HEK293 (cell line): ENCODE measurements around the gene GRIP1.

Experiments
- CTCF ChIA-PET: fragments of 350-600 bp; formaldehyde crosslinking; extraction: SDS; loops from one replicate; lab custom pipeline; 2021; ENCODE audit warnings: antibody characterized with exemption; lab: Yijun Ruan, JAX
- POLR2A ChIA-PET: fragments of 300-600 bp; formaldehyde crosslinking; extraction: SDS; loops from one replicate; lab custom pipeline; 2020; ENCODE audit warnings: antibody characterized with exemption, inconsistent platforms; lab: Yijun Ruan, JAX
- H3K27ac ChIP-seq: fragments of 200-500 bp; sonication (Bioruptor generic); 2 replicates; pipeline ENCODE4 v1.5.1; 2014; ENCODE audit warnings: low read depth, low read length, control low read depth, inconsistent platforms; ENCODE audit errors: extremely low read depth
- H3K36me3 ChIP-seq, 2 experiments: fragments of 200-500 bp in 1 of 2; sonication (Bioruptor generic) in 1 of 2; 1 replicate in 1 of 2; 2 replicates in 1 of 2; pipeline ENCODE4 v1.5.1; 2014 to 2017; ENCODE audit warnings: inconsistent platforms in 2 of 2, low read length in 2 of 2; ENCODE audit not compliant: control insufficient read depth in 2 of 2, insufficient read depth in 1 of 2
- H3K4me1 ChIP-seq: fragments of 200-500 bp; sonication (Bioruptor generic); 2 replicates; pipeline ENCODE4 v1.5.1; 2014; ENCODE audit warnings: mild to moderate bottlenecking, low read length, inconsistent platforms; ENCODE audit not compliant: control insufficient read depth, insufficient read depth
- H3K4me3 ChIP-seq: 2 replicates; pipeline ENCODE4 v1.5.1; 2011; ENCODE audit warnings: low read depth, mild to moderate bottlenecking, control low read depth, low read length, moderate library complexity
- H3K9me3 ChIP-seq: fragments of 200-500 bp; sonication (Bioruptor generic); 2 replicates; pipeline ENCODE4 v1.5.1; 2014; ENCODE audit warnings: low read depth, low read length, inconsistent platforms; ENCODE audit not compliant: control insufficient read depth, insufficient read depth
- GLIS1 ChIP-seq: fragments of 450-650 bp; formaldehyde crosslinking; IDR thresholded peaks from 2 replicates; pipeline ENCODE4 v1.5.1; 2016; ENCODE audit warnings: missing biosample characterization, missing genetic modification characterization
- IKZF3 ChIP-seq: fragments of 450-650 bp; IDR thresholded peaks from 2 replicates; pipeline ENCODE4 v1.5.0; 2018; ENCODE audit warnings: missing biosample characterization, mild to moderate bottlenecking, missing genetic modification characterization, moderate library complexity
- KLF8 ChIP-seq: fragments of 450-650 bp; formaldehyde crosslinking; IDR thresholded peaks from 2 replicates; pipeline ENCODE4 v1.5.1; 2016; ENCODE audit warnings: missing biosample characterization, missing genetic modification characterization
- MYNN ChIP-seq: fragments of 450-650 bp; formaldehyde crosslinking; IDR thresholded peaks from 2 replicates; pipeline ENCODE4 v1.5.1; 2016; ENCODE audit warnings: missing biosample characterization, missing genetic modification characterization, borderline replicate concordance
- MZF1 ChIP-seq: fragments of 450-650 bp; formaldehyde crosslinking; IDR thresholded peaks from 2 replicates; pipeline ENCODE4 v1.5.1; 2017; ENCODE audit warnings: missing biosample characterization, missing genetic modification characterization, borderline replicate concordance
- PRDM1 ChIP-seq: fragments of 450-650 bp; formaldehyde crosslinking; IDR thresholded peaks from 2 replicates; pipeline ENCODE4; 2016; ENCODE audit warnings: missing biosample characterization, missing genetic modification characterization
- REPIN1 ChIP-seq: fragments of 450-650 bp; formaldehyde crosslinking; IDR thresholded peaks from 2 replicates; pipeline ENCODE4 v1.5.1; 2017; ENCODE audit warnings: missing biosample characterization, missing genetic modification characterization, low read depth
- WT1 ChIP-seq: fragments of 450-650 bp; formaldehyde crosslinking; IDR thresholded peaks from 2 replicates; pipeline ENCODE4 v1.5.1; 2016; ENCODE audit warnings: missing biosample characterization, missing genetic modification characterization
- ZEB2 ChIP-seq: fragments of 450-650 bp; formaldehyde crosslinking; IDR thresholded peaks from 2 replicates; pipeline ENCODE4 v1.5.1; 2016; ENCODE audit warnings: missing biosample characterization, missing genetic modification characterization
- ZNF146 ChIP-seq: fragments of 450-650 bp; formaldehyde crosslinking; IDR thresholded peaks from 2 replicates; pipeline ENCODE4 v1.5.1; 2016; ENCODE audit warnings: missing biosample characterization, missing genetic modification characterization
- ZNF214 ChIP-seq: fragments of 450-650 bp; formaldehyde crosslinking; IDR thresholded peaks from 2 replicates; pipeline ENCODE4 v1.5.1; 2017; ENCODE audit warnings: missing biosample characterization, mild to moderate bottlenecking, missing genetic modification characterization, borderline replicate concordance
- ZNF239 ChIP-seq: fragments of 450-650 bp; formaldehyde crosslinking; IDR thresholded peaks from 2 replicates; pipeline ENCODE4 v1.5.1; 2016; ENCODE audit warnings: missing biosample characterization, missing genetic modification characterization
- ZNF24 ChIP-seq: fragments of 450-650 bp; formaldehyde crosslinking; IDR thresholded peaks from 2 replicates; pipeline ENCODE4 v1.5.1; 2016; ENCODE audit warnings: missing biosample characterization, missing genetic modification characterization
- ZNF341 ChIP-seq: fragments of 450-650 bp; formaldehyde crosslinking; IDR thresholded peaks from 2 replicates; pipeline ENCODE4; 2016; ENCODE audit warnings: low read depth, missing biosample characterization, missing genetic modification characterization
- ZNF555 ChIP-seq: fragments of 450-650 bp; formaldehyde crosslinking; conservative IDR thresholded peaks from 2 replicates; pipeline ENCODE4 v1.5.1; 2017; ENCODE audit warnings: missing biosample characterization, mild to moderate bottlenecking, missing genetic modification characterization, inconsistent platforms
- ZNF558 ChIP-seq: fragments of 450-650 bp; formaldehyde crosslinking; IDR thresholded peaks from 2 replicates; pipeline ENCODE4 v1.5.1; 2016; ENCODE audit warnings: missing biosample characterization, missing genetic modification characterization
- ZNF701 ChIP-seq: fragments of 450-650 bp; formaldehyde crosslinking; IDR thresholded peaks from 2 replicates; pipeline ENCODE4 v1.5.1; 2016; ENCODE audit warnings: missing biosample characterization, missing genetic modification characterization
- ZNF791 ChIP-seq: fragments of 450-650 bp; formaldehyde crosslinking; IDR thresholded peaks from 2 replicates; pipeline ENCODE4 v1.5.1; 2016; ENCODE audit warnings: missing biosample characterization, missing genetic modification characterization
- ZNF792 ChIP-seq: fragments of 450-650 bp; formaldehyde crosslinking; IDR thresholded peaks from 2 replicates; pipeline ENCODE4 v1.5.1; 2016; ENCODE audit warnings: missing biosample characterization, missing genetic modification characterization
- ZSCAN30 ChIP-seq: fragments of 450-650 bp; IDR thresholded peaks from 2 replicates; pipeline ENCODE4 v1.5.1; 2018; ENCODE audit warnings: missing biosample characterization, mild to moderate bottlenecking, missing genetic modification characterization, moderate library complexity
- TF ChIP-seq, protein P1 (sequence below): fragments of 450-650 bp; formaldehyde crosslinking; IDR thresholded peaks from 2 replicates; pipeline ENCODE4 v1.5.1; 2016; ENCODE audit warnings: missing biosample characterization, missing genetic modification characterization, low read depth
- TF ChIP-seq, protein P2 (sequence below): sonication (generic); formaldehyde crosslinking; IDR thresholded peaks from 2 replicates; pipeline ENCODE4 v1.8.1; 2022; ENCODE audit warnings: mild to moderate bottlenecking, moderate library complexity, missing genetic modification reagents
- TF ChIP-seq, protein P3 (sequence below): fragments of 450-650 bp; formaldehyde crosslinking; optimal IDR thresholded peaks from 2 replicates; pipeline ENCODE3; 2016; ENCODE audit warnings: missing biosample characterization, mild to moderate bottlenecking, missing genetic modification characterization
- TF ChIP-seq, protein P4 (sequence below): fragments of 450-650 bp; formaldehyde crosslinking; IDR thresholded peaks from 2 replicates; pipeline ENCODE4 v1.5.1; 2016; ENCODE audit warnings: missing biosample characterization, missing genetic modification characterization

GRIP1 gene

DNA sequence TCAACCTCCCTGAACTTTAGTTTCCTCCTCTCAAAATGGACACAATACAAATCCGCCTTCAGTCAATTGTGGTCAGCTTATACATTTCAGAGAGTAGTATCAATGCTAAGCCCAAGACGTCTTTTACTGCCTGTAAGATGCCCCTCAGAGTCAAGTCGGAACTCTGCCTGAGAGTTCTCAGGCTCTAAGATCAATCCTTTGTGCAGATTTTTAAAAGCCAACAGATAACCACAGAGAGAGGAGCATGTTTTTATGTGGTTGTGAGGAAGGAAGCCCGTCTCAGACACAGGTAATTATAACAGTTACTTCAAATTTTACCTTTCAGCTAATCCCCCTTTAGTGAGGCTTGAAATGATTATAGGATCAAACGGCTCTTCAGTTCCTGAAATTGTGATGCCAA, 285.0 kb downstream of the GRIP1 start:
- ChIA-PET POLR2A (no interaction called here), CTCF (interaction anchor here (0.6 to 1.3 kb wide), 4 partner anchors 9 to 225 kb away, joined by 3 read pairs; no protein-coding TSS in a partner anchor)
- Histone ChIP-seq H3K27ac (no peak overlapping the region), H3K4me1 (no peaks in the 10 kb centered on the region), H3K9me3 (no peaks in the 10 kb centered on the region), H3K4me3 (no peak overlapping the region), H3K36me3 (peaks cover 0 to 6% of the 10 kb centered on the region in 2 experiments; a peak in 1 of 3 replicates)
- TF ChIP-seq ZNF239 (tag by site-specific recombination) (no peak), ZNF555 (tag by site-specific recombination) (no peak), WT1 (tag by site-specific recombination) (no peak), ZEB2 (no peak), PRDM1 (tag by site-specific recombination) (no peak), GLIS1 (tag by site-specific recombination) (no peak), REPIN1 (tag by site-specific recombination) (no peak)

DNA sequence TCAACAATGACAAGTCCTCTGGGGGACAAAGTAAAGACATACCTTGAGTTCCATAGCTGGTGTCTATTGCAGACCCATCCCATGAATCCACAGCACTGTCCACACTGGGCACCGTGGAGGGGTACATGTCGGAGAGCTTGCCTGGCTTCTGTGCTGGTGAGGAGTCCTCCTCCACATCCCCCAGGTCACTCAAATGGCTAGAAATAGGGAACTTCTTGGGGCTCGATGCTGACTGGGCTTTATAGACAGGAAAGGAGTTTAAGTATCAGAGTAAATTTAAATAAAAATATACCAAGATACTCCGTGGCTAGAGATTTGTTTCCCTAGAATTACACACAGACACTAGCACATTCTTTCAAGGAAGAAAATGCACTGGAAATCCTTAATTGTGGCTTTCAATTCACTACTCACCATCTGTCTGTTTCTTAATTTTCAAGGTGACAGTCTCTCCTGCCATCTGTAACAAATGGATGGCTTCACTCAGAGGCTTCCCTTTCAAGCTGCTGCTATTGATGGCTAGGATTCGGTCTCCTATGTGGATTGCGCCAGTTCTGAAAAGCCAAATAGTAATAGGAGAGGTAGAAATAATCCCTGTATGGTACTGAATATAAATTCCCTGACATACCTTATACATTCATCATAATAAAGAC, 286.5 kb downstream of the GRIP1 start:
- POLR2A ChIA-PET, result no interaction called here
- CTCF ChIA-PET, result interaction anchor here (0.7 kb wide), 1 partner anchor 122 kb away, joined by 4 read pairs; no protein-coding TSS in a partner anchor
- H3K27ac ChIP-seq, result no peak overlapping the region
- TF ChIP-seq ZNF24 (no peak), MZF1 (tag by site-specific recombination) (no peak), ZNF214 (no peak), MYNN (tag by site-specific recombination) (no peak), KLF8 (tag by site-specific recombination) (no peak), ZNF146 (tag by site-specific recombination) (no peak), ZNF341 (tag by site-specific recombination) (no peak), ZNF792 (tag by site-specific recombination) (no peak), IKZF3 (tag by site-specific recombination) (no peak), ZNF558 (tag by site-specific recombination) (no peak), ZNF701 (tag by site-specific recombination) (no peak), ZSCAN30 (tag by site-specific recombination) (no peak), ZNF791 (tag by site-specific recombination) (no peak)
- TF ChIP-seq, protein P1, sequence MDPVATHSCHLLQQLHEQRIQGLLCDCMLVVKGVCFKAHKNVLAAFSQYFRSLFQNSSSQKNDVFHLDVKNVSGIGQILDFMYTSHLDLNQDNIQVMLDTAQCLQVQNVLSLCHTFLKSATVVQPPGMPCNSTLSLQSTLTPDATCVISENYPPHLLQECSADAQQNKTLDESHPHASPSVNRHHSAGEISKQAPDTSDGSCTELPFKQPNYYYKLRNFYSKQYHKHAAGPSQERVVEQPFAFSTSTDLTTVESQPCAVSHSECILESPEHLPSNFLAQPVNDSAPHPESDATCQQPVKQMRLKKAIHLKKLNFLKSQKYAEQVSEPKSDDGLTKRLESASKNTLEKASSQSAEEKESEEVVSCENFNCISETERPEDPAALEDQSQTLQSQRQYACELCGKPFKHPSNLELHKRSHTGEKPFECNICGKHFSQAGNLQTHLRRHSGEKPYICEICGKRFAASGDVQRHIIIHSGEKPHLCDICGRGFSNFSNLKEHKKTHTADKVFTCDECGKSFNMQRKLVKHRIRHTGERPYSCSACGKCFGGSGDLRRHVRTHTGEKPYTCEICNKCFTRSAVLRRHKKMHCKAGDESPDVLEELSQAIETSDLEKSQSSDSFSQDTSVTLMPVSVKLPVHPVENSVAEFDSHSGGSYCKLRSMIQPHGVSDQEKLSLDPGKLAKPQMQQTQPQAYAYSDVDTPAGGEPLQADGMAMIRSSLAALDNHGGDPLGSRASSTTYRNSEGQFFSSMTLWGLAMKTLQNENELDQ (tag by site-specific recombination), result no peak
- TF ChIP-seq, protein P2, sequence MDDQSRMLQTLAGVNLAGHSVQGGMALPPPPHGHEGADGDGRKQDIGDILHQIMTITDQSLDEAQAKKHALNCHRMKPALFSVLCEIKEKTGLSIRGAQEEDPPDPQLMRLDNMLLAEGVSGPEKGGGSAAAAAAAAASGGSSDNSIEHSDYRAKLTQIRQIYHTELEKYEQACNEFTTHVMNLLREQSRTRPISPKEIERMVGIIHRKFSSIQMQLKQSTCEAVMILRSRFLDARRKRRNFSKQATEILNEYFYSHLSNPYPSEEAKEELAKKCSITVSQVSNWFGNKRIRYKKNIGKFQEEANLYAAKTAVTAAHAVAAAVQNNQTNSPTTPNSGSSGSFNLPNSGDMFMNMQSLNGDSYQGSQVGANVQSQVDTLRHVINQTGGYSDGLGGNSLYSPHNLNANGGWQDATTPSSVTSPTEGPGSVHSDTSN (CRISPR knock-in tag), result no peak
- TF ChIP-seq, protein P3, sequence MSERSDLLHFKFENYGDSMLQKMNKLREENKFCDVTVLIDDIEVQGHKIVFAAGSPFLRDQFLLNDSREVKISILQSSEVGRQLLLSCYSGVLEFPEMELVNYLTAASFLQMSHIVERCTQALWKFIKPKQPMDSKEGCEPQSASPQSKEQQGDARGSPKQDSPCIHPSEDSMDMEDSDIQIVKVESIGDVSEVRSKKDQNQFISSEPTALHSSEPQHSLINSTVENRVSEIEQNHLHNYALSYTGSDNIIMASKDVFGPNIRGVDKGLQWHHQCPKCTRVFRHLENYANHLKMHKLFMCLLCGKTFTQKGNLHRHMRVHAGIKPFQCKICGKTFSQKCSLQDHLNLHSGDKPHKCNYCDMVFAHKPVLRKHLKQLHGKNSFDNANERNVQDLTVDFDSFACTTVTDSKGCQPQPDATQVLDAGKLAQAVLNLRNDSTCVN (tag by site-specific recombination), result no peak
- TF ChIP-seq, protein P4, sequence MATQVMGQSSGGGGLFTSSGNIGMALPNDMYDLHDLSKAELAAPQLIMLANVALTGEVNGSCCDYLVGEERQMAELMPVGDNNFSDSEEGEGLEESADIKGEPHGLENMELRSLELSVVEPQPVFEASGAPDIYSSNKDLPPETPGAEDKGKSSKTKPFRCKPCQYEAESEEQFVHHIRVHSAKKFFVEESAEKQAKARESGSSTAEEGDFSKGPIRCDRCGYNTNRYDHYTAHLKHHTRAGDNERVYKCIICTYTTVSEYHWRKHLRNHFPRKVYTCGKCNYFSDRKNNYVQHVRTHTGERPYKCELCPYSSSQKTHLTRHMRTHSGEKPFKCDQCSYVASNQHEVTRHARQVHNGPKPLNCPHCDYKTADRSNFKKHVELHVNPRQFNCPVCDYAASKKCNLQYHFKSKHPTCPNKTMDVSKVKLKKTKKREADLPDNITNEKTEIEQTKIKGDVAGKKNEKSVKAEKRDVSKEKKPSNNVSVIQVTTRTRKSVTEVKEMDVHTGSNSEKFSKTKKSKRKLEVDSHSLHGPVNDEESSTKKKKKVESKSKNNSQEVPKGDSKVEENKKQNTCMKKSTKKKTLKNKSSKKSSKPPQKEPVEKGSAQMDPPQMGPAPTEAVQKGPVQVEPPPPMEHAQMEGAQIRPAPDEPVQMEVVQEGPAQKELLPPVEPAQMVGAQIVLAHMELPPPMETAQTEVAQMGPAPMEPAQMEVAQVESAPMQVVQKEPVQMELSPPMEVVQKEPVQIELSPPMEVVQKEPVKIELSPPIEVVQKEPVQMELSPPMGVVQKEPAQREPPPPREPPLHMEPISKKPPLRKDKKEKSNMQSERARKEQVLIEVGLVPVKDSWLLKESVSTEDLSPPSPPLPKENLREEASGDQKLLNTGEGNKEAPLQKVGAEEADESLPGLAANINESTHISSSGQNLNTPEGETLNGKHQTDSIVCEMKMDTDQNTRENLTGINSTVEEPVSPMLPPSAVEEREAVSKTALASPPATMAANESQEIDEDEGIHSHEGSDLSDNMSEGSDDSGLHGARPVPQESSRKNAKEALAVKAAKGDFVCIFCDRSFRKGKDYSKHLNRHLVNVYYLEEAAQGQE (tag by site-specific recombination), result no peak

More for the DNA sequence above, 286.5 kb downstream of the GRIP1 start:
- Histone ChIP-seq H3K4me3 (no peak overlapping the region), H3K4me1 (no peaks in the 10 kb centered on the region), H3K9me3 (no peaks in the 10 kb centered on the region), H3K36me3 (peaks cover 0 to 6% of the 10 kb centered on the region in 2 experiments; a peak in 1 of 3 replicates)
